Measurements from ENCODE around the gene ZNF562.
"Not testable (repeated sequence)": the region's sequence is repeated elsewhere in the genome, so short reads cannot be mapped to it uniquely, and the experiment has no call there.

ZNF562 gene

DNA sequence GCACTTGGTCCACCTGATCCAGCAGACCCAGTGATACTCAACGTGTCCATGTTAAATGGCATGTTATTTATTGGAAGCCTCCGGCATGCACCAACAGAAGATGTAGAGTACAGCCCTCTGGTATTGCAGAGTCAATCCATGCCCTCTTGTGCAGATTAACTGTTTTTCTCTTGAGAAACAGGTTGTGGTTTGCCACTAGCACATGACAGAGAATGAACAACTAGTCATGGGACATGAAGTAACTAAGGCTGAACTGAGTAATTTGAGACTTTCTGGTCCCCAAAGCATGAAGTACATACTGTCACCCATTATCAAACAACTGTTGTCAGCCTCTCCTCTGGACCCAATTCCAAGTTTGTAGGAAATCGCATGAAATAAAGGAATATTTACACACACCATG, 3.2 kb downstream of the ZNF562 start:
- TF ChIP-seq, protein P1, sequence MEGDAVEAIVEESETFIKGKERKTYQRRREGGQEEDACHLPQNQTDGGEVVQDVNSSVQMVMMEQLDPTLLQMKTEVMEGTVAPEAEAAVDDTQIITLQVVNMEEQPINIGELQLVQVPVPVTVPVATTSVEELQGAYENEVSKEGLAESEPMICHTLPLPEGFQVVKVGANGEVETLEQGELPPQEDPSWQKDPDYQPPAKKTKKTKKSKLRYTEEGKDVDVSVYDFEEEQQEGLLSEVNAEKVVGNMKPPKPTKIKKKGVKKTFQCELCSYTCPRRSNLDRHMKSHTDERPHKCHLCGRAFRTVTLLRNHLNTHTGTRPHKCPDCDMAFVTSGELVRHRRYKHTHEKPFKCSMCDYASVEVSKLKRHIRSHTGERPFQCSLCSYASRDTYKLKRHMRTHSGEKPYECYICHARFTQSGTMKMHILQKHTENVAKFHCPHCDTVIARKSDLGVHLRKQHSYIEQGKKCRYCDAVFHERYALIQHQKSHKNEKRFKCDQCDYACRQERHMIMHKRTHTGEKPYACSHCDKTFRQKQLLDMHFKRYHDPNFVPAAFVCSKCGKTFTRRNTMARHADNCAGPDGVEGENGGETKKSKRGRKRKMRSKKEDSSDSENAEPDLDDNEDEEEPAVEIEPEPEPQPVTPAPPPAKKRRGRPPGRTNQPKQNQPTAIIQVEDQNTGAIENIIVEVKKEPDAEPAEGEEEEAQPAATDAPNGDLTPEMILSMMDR (conservative IDR thresholded peaks at IDR 0.05; ENCODE audit: control insufficient read depth, insufficient read depth, low read depth, low read length), result no peak
- peak; percentile 3 for DNase-seq (ENCODE audit: low read depth)
- H3K4me3 ChIP-seq (ENCODE audit: control insufficient read depth, low read depth, low read length), result no peak overlapping the region

DNA sequence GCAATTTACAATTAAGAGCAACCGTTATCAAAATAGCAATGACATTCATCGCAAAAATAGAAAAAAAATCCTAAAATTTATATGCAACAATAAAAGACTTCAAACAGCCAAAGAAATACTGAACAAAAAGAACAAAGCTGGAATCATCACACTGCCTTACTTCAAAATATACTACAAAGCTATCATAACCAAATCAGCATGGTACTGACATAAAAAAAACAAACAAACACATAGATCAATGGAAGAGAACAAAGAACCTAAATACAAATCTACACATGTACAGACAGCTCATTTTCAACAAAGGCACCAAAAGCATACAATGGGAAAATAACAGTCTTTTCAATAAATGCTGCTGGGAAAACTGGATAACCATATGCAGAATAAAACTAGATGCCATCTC, 6.4 kb downstream of the ZNF562 start:
- H3K4me3 ChIP-seq (ENCODE audit: control insufficient read depth, low read depth, low read length), result no peak overlapping the region
- no peak for DNase-seq (ENCODE audit: low read depth)
- TF ChIP-seq, protein P1 (conservative IDR thresholded peaks at IDR 0.05; ENCODE audit: control insufficient read depth, insufficient read depth, low read depth, low read length), result no peak

DNA sequence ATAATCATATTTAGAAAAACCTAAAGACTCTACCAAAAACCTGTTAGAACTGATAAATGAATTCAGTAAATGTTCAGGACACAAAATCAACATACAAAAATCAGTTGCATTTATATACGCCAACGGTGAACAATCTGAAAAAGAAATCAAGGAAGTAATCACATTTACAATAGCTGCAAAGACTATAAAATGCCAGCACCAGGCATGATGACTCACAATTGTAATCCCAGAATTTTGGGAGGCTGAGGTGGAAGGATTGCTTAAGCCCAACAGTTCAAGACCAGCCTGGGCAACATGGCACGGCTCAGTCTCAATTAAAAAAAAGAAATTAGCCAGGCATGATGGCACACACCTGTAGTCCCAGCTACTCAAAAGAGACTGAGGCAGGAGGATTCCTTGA, 7.0 kb downstream of the ZNF562 start:
- DNase-seq (ENCODE audit: low read depth), result no peak
- no peak overlapping the region for H3K4me3 ChIP-seq (ENCODE audit: control insufficient read depth, low read depth, low read length)
- TF ChIP-seq, protein P1 (conservative IDR thresholded peaks at IDR 0.05; ENCODE audit: control insufficient read depth, insufficient read depth, low read depth, low read length), result no peak

DNA sequence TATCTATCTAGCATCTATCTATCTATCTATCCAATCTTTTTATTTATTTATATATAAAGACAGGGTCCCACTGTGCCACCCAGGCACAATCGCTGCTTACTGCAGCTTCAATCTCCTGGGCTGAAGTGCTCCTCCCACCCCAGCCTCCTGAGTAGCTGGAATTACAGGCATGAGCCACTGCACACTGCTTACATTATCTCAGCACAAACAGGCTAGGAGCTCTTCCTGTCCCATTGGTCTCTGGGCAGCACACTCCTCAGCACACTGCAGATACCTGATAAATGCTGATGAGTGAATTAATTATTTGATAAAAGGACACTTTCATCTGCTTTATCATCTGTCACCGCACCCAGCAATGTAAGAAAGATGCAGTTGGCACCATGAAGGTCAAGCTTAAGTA, 16.1 kb downstream of the ZNF562 start:
- no peak for DNase-seq (ENCODE audit: low read depth)
- TF ChIP-seq, protein P1 (conservative IDR thresholded peaks at IDR 0.05; ENCODE audit: control insufficient read depth, insufficient read depth, low read depth, low read length), result no peak
- H3K4me3 ChIP-seq (ENCODE audit: control insufficient read depth, low read depth, low read length), result no peak overlapping the region

DNA sequence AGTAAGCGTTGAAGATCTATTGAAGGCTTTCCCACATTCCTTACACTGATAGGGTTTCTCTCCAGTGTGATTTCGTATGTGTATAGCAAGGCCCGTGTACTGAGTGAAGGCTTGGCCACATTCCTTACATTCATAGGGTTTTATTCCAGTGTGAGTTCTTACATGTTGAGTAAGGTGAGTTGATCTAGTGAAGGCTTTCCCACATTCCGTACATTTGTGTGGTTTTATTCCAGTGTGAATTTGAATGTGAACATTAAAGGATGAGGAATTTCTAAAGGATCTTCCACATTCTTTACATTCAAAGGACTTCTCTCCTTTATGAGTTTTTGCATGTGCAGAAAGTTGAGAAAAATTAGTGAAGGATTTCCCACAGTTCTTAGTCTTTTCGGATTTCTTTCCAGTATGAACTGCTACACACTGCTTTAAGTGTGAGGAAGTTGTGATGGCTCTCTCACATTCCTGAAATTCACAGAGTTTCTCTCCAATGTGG, 21.8 kb downstream of the ZNF562 start:
- H3K4me3 ChIP-seq (ENCODE audit: control insufficient read depth, low read depth, low read length); DNase-seq (ENCODE audit: low read depth): not testable (repeated sequence)

DNA sequence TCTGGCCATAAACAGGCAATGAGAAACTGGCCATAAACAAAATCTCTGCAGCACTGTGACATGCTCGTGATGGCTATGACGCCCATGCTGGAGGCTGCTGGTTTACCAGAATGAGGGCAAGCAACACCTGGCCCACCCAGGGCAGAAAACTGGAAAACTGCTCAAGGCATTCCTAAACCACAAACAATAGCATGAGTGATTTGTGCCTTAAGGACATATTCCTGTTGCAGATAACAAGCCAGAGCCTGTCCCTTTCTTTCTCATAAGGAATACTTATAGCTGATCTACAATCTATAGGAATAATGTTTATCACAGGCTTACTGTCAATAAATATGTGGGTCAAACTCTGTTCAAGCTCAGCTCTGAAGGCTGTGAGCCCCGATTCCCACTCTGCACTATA, 23.4 kb downstream of the ZNF562 start:
- H3K4me3 ChIP-seq (ENCODE audit: control insufficient read depth, low read depth, low read length); DNase-seq (ENCODE audit: low read depth): not testable (repeated sequence)

DNA sequence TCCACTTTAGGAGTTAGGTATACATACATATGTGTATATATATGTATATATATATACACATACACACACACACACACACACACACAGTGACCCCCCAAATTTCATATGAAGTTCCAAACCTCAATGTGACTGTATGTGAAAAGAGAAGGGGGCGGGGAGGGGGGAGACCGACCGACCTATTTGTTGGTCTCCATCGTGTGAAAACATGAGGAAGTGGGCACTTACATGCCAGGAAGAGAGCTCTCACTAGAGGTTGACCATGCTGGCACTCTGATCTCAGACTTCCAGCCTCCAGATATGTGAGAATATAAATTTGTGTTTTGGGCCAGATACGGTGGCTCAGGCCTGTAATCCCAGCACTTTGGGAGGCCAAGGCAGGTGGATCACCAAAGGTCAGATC, 24.6 kb downstream of the ZNF562 start:
- no peak overlapping the region for H3K4me3 ChIP-seq (ENCODE audit: control insufficient read depth, low read depth, low read length)
- no peak for DNase-seq (ENCODE audit: low read depth)
- TF ChIP-seq, protein P1 (conservative IDR thresholded peaks at IDR 0.05; ENCODE audit: control insufficient read depth, insufficient read depth, low read depth, low read length), result no peak

DNA sequence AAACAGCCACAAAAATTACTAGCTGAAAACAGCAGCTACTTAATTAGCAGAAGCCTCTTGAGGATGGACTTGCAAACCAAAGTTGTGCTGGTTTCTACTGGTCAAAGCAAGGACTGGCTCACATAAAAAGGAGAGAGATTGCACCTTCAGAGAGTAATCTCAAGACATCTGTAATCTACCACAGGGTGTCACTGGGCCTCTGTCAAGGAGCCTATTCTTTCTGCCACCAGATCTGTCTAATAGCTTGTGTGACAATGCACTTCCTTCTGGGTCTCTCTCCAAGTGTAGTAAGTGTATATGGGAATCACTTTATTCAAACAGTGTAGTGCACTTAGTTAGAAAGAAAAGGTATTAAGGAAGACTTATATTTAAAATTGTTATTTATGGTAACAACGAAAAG, 29.4 kb downstream of the ZNF562 start:
- DNase-seq (ENCODE audit: low read depth), result no peak
- no peak overlapping the region for H3K4me3 ChIP-seq (ENCODE audit: control insufficient read depth, low read depth, low read length)
- TF ChIP-seq, protein P1 (conservative IDR thresholded peaks at IDR 0.05; ENCODE audit: control insufficient read depth, insufficient read depth, low read depth, low read length), result no peak

Data from fibroblast of mammary gland (primary cell).